Right lobe of liver (tissue), 6 donors: ENCODE results near the gene ANKRD23. TPM values are rescaled to one million over a fixed set of nuclear protein-coding genes. Genes with fewer than 3 reads are reported as not detected.

Source experiments
- ATAC-seq, 4 donors: fragments of 200-7000 bp; cut with Tn5 transposase; one replicate each; pipeline ENCODE4 v1.9.1; 2020; ENCODE audit warnings: mild to moderate bottlenecking in 4 of 4, moderate library complexity in 4 of 4
- DNase-seq, 3 donors: peaks; one replicate each; pipeline ENCODE4 v3.0.0-alpha.2; 2020
- H3K27ac ChIP-seq, 3 donors: fragments of 200-600 bp; one replicate each; pipeline ENCODE4 v1.8.0; 2022
- H3K27me3 ChIP-seq, 2 donors: fragments of 200-600 bp; one replicate each; pipeline ENCODE4 v1.8.0; 2022
- H3K36me3 ChIP-seq, 4 donors: fragments of 200-600 bp; sonication (generic) in 1 of 4; one replicate each; pipeline versions ENCODE4 v1.5.1 to v1.8.0; 2017 to 2022; ENCODE audit warnings: control low read depth in 1 of 4
- H3K4me1 ChIP-seq, 4 donors: fragments of 200-600 bp; sonication (generic) in 1 of 4; one replicate each; pipeline versions ENCODE4 v1.5.1 to v1.8.0; 2017 to 2022; ENCODE audit warnings: control low read depth in 1 of 4
- H3K4me3 ChIP-seq, 3 donors: fragments of 200-600 bp; one replicate each; pipeline ENCODE4 v1.8.0; 2022
- H3K9me3 ChIP-seq, 4 donors: fragments of 200-600 bp; sonication (generic) in 1 of 4; one replicate each; pipeline versions ENCODE4 v1.5.1 to v1.8.0; 2017 to 2022; ENCODE audit warnings: control low read depth in 1 of 4
- POLR2A ChIP-seq: fragments of 450-650 bp; IDR thresholded peaks from one replicate; pipeline ENCODE4 v1.6.1; 2017; ENCODE audit warnings: antibody characterized with exemption, mild to moderate bottlenecking
- WGBS: methylation state at CpG from one replicate; pipeline ENCODE4 v1.1.6; 2018; ENCODE audit warnings: low coverage, low lambda C conversion rate; ENCODE audit not compliant: insufficient coverage; ENCODE audit errors: missing lambda C conversion rate; 5-methylcytosine and 5-hydroxymethylcytosine counted together
- intact Hi-C, 2 donors: fragments of 100-400 bp; cut with DNase I; formaldehyde crosslinking; loops; one replicate each; pipeline versions ENCODE4 v1.11.2 to v1.14.1; 2022
- total RNA-seq, 6 experiments: library from RNA; depleted of rRNA in 2 of 6; stranded (reverse); fragments of >200 nt in 2 of 6; fragmentation: NEBNext Ultra II Directional in 3 of 6; extraction: Animal tissue kit (Norgen Biotek cat#: 25700) in 3 of 6; gene quantifications; one replicate each; pipeline versions ENCODE4 v1.1.0 to v1.2.4, GENCODE V29; 2016 to 2023
- TF ChIP-seq, protein P1 (sequence below), 4 donors: fragments of 200-600 bp in 3 of 4; fragments of 450-650 bp in 1 of 4; IDR thresholded peaks; one replicate each; pipeline versions ENCODE4 v1.5.1 to v1.8.0; 2016 to 2022; ENCODE audit warnings: antibody characterized with exemption in 4 of 4, mild to moderate bottlenecking in 2 of 4
- donor health status: DM: no; HTN: yes; CAD: no.
- donor health status: DM: no; HTN: no; CAD: no.
- donor health status: DM: no; HTN: no; CAD: no.
- donor health status: DM: no; HTN: yes; CAD: no.
- donor health status: DM: no; HTN: yes; CAD: no.

The ANKRD23 gene
- total RNA-seq, 6 experiments from 2014 or later, result 0.98 to 4.0 (median 2.7) TPM

DNA sequence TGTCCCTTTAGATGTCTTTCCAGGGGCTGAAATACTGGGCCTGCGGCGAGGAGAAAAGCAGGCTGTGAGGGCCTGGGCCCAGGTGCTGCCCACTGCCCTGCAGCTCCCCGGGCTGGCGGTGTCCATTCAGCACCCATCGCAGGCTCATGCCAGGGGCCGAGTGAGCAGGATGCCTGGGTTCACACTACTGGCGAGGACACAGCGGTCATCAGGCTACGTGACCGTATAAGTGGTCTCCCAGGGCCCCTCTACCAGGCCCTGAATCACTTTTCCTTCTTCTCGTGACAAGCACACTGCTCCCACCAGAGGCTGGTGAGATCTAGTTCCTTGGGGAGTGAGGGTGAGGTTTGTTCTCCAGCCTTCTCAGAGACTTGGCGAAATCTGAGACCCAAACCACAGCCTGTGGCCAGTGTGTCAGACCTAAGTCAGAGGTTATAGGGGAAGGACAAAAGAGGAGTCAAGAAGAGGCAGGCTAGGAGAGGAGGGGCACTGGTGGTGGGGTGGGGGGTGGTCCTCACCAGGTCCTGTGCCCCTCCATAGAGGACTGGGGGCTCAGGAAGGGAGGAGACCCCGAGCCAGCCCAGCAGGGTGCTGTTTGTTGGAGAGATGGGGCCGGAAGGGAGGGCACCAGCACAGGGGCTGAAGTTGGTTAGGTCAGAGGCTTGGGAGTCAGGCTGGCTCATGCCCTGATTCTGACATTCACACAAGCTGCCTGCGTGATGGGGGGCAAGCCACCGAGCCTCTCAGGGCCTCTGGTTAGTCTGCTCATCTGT is 32.6 kb upstream of the ANKRD23 start:
- intact Hi-C loops, result no loop called here
- DNase-seq, result no peak
- Histone ChIP-seq H3K27ac (no peak overlapping the region), H3K27me3 (no peaks in the 10 kb centered on the region), H3K4me1 (peaks cover 0 to 4% (median 0%) of the 10 kb centered on the region in 4 donors), H3K4me3 (no peak overlapping the region), H3K9me3 (no peaks in the 10 kb centered on the region), H3K36me3 (no peaks in the 10 kb centered on the region)
- TF ChIP-seq, protein P1, sequence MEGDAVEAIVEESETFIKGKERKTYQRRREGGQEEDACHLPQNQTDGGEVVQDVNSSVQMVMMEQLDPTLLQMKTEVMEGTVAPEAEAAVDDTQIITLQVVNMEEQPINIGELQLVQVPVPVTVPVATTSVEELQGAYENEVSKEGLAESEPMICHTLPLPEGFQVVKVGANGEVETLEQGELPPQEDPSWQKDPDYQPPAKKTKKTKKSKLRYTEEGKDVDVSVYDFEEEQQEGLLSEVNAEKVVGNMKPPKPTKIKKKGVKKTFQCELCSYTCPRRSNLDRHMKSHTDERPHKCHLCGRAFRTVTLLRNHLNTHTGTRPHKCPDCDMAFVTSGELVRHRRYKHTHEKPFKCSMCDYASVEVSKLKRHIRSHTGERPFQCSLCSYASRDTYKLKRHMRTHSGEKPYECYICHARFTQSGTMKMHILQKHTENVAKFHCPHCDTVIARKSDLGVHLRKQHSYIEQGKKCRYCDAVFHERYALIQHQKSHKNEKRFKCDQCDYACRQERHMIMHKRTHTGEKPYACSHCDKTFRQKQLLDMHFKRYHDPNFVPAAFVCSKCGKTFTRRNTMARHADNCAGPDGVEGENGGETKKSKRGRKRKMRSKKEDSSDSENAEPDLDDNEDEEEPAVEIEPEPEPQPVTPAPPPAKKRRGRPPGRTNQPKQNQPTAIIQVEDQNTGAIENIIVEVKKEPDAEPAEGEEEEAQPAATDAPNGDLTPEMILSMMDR (IDR thresholded peaks at IDR 0.05), result no peak
- no peak for TF ChIP-seq POLR2A
- WGBS, result 58% methylated on average over 3 of the region's 16 CpGs
- ATAC-seq, result no peak

- ATAC-seq (peak; percentile 16 to 36 (median 24)), DNase-seq (no peak)
- peaks cover 0 to 6% (median 0%) of the 10 kb centered on the region in 4 donors for H3K4me1 ChIP-seq
- TF ChIP-seq POLR2A, result no peak
- TF ChIP-seq, protein P1 (IDR thresholded peaks at IDR 0.05), result no peak
- WGBS, result 78% methylated on average over 6 of the region's 14 CpGs
- intact Hi-C loops, result no loop called here
- no peak overlapping the region for H3K27ac ChIP-seq
- no peak overlapping the region for H3K4me3 ChIP-seq
- no peaks in the 10 kb centered on the region for H3K27me3 ChIP-seq
- H3K36me3 ChIP-seq, result no peaks in the 10 kb centered on the region
- H3K9me3 ChIP-seq, result no peaks in the 10 kb centered on the region
Observed at GRCh38 chr2:96875498-96876268, 31.9 kb upstream of the ANKRD23 start.

DNA sequence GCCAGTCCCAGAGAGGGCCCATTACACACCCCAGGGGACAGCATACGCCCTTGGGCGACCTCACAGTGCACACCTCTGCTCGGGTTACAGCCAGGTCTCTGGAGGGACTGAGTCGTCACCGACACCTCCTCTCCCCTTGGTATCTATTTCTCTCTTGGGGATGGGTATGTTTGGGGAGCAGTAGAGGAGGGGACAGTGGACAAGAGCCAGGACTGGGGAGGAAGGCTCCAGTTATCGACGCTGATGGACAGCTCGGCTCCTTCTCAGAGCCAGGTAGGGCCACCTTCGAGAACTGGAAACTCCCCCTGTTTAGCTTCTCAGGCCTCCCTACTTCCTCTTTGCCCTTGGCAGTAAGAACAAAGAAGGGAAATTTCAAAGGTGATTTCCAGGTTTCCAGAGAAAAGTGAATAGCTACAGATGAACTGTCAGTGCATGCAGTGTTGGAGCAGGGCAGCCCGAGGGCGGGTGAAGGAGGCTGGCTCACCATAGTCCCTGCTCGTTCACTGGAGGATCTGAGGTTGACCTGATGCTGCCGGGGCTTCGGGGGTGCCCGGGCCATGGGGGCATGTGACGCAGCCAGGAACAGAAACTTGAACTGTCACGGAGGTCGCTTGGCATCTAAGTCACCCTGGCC is 30.5 kb upstream of the ANKRD23 start:
- Histone ChIP-seq H3K4me3 (no peak overlapping the region), H3K27me3 (no peaks in the 10 kb centered on the region), H3K36me3 (no peaks in the 10 kb centered on the region), H3K4me1 (peaks cover 0 to 9% (median 0%) of the 10 kb centered on the region in 4 donors), H3K9me3 (no peaks in the 10 kb centered on the region), H3K27ac (no peak overlapping the region)
- 23% methylated on average over 5 of the region's 18 CpGs for WGBS
- intact Hi-C loops, result no loop called here
- ATAC-seq (peak in 1 of 4 donors; percentile 3), DNase-seq (no peak)
- no peak for TF ChIP-seq POLR2A
- TF ChIP-seq, protein P1 (IDR thresholded peaks at IDR 0.05), result no peak

DNA sequence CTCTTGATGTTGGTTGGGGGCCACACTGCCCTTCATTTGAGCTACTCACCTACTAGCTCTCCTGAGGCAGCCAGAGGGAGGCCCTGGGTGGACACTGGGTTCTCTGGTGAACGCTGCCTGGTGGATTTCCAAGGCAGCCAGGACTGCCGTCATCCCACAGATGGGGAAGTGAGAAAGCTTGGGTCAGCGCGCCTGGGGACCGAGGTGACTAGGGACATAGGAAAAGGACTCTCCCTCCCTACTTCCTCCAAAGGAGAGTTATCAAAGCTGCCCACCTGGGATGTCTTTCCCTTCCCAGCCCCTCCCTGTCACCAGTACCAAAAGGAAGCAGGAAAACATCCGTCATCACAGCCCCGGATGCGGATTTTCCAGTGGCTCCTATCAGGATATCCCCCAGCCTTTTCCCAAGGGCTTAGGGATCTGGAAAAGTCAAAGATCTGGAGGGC is 29.9 kb upstream of the ANKRD23 start:
- no peaks in the 10 kb centered on the region for H3K27me3 ChIP-seq
- intact Hi-C loops, result no loop called here
- no peak overlapping the region for H3K4me3 ChIP-seq
- DNase-seq (peak in 2 of 3 donors; percentile 68 to 69), ATAC-seq (peak; percentile 5 to 37 (median 17))
- whole genome bisulfite sequencing, result 46% methylated on average over 7 of the region's 8 CpGs
- no peaks in the 10 kb centered on the region for H3K9me3 ChIP-seq
- H3K27ac ChIP-seq, result no peak overlapping the region
- no peak for TF ChIP-seq POLR2A
- TF ChIP-seq, protein P1 (IDR thresholded peaks at IDR 0.05), result no peak
- H3K4me1 ChIP-seq, result peaks cover 0 to 9% (median 0%) of the 10 kb centered on the region in 4 donors
- no peaks in the 10 kb centered on the region for H3K36me3 ChIP-seq
